ENCODE measurements around the gene MYRIP. TPM values are rescaled to one million over a fixed set of nuclear protein-coding genes. Genes with fewer than 3 reads are reported as not detected.

Gene MYRIP
- total RNA-seq, 2 experiments from 2014 or later = not detected

- no peak overlapping the region for H3K4me3 Mint-ChIP-seq
- H3K27ac Mint-ChIP-seq = no peak overlapping the region
- no peaks in the 10 kb centered on the region for H3K4me1 Mint-ChIP-seq (ENCODE audit: low read depth)
- DNase-seq (no peak), ATAC-seq (no peak)
- no peaks in the 10 kb centered on the region for H3K9me3 Mint-ChIP-seq
- CTCF ChIA-PET = interaction anchor here (1.0 to 3.9 kb wide), 11 partner anchors 9 to 730 kb away, joined by 3 to 21 read pairs (median 8); no protein-coding TSS in a partner anchor
- intact Hi-C loops (cut with micrococcal nuclease) = no loop called here
- no peak for TF ChIP-seq CTCF (IDR thresholded peaks at IDR 0.05)
- POLR2A ChIA-PET = no interaction called here
- no peaks in the 10 kb centered on the region for H3K36me3 Mint-ChIP-seq (ENCODE audit: low read depth)
- no peaks in the 10 kb centered on the region for H3K27me3 Mint-ChIP-seq
Measured at GRCh38 chr3:40178012-40178594, 368.7 kb downstream of the MYRIP start.

GRCh38 chr3:40179016-40179415, 369.6 kb downstream of the MYRIP start:
- ChIA-PET CTCF (interaction anchor here (0.6 to 3.9 kb wide), 20 partner anchors 8 to 731 kb away, joined by 3 to 21 read pairs (median 4); no protein-coding TSS in a partner anchor), POLR2A (interaction anchor here (1.2 kb wide), 1 partner anchor 10 kb away, joined by 3 read pairs; no protein-coding TSS in a partner anchor)
- intact Hi-C loops (cut with micrococcal nuclease) = no loop called here
- Mint-ChIP-seq H3K9me3 (no peaks in the 10 kb centered on the region), H3K27ac (no peak overlapping the region), H3K36me3 (ENCODE audit: low read depth) (no peaks in the 10 kb centered on the region), H3K4me3 (no peak overlapping the region), H3K4me1 (ENCODE audit: low read depth) (no peaks in the 10 kb centered on the region), H3K27me3 (no peaks in the 10 kb centered on the region)
- TF ChIP-seq CTCF (IDR thresholded peaks at IDR 0.05) = peak; percentile 67
- DNase-seq (peak; percentile 83), ATAC-seq (peak; percentile 61)

GRCh38 chr3:40181182-40181581, 371.8 kb downstream of the MYRIP start:
- no peak for ATAC-seq
- no peak for TF ChIP-seq CTCF (IDR thresholded peaks at IDR 0.05)
- Mint-ChIP-seq H3K4me3 (no peak overlapping the region), H3K27me3 (peaks cover 2% of the 10 kb centered on the region), H3K9me3 (no peaks in the 10 kb centered on the region), H3K4me1 (ENCODE audit: low read depth) (peaks cover 2% of the 10 kb centered on the region), H3K36me3 (ENCODE audit: low read depth) (no peaks in the 10 kb centered on the region), H3K27ac (no peak overlapping the region)
- ChIA-PET CTCF (interaction anchor here (1.1 to 2.1 kb wide), 3 partner anchors 10 to 141 kb away, joined by 5 to 9 read pairs (median 6); no protein-coding TSS in a partner anchor), POLR2A (no interaction called here)
- intact Hi-C loops (cut with micrococcal nuclease) = no loop called here
- DNase-seq = no peak

- ChIA-PET POLR2A (no interaction called here), CTCF (no interaction called here)
- peaks cover 2% of the 10 kb centered on the region for H3K27me3 Mint-ChIP-seq
- H3K27ac Mint-ChIP-seq = no peak overlapping the region
- ATAC-seq (no peak), DNase-seq (peak; percentile 16)
- no peak for TF ChIP-seq CTCF (IDR thresholded peaks at IDR 0.05)
- peaks cover 2% of the 10 kb centered on the region for H3K4me1 Mint-ChIP-seq (ENCODE audit: low read depth)
- H3K4me3 Mint-ChIP-seq = no peak overlapping the region
- H3K36me3 Mint-ChIP-seq (ENCODE audit: low read depth) = no peaks in the 10 kb centered on the region
- H3K9me3 Mint-ChIP-seq = no peaks in the 10 kb centered on the region
- intact Hi-C loops (cut with micrococcal nuclease) = no loop called here
Measured at GRCh38 chr3:40185029-40185695, 375.8 kb downstream of the MYRIP start.

- no peaks in the 10 kb centered on the region for H3K36me3 Mint-ChIP-seq (ENCODE audit: low read depth)
- ATAC-seq = no peak
- intact Hi-C loops (cut with micrococcal nuclease) = no loop called here
- H3K4me1 Mint-ChIP-seq (ENCODE audit: low read depth) = peaks cover 2% of the 10 kb centered on the region
- POLR2A ChIA-PET = interaction anchor here (1.0 kb wide), 1 partner anchor 149 kb away, joined by 3 read pairs; no protein-coding TSS in a partner anchor
- no peak overlapping the region for H3K4me3 Mint-ChIP-seq
- no peak for TF ChIP-seq CTCF (IDR thresholded peaks at IDR 0.05)
- H3K9me3 Mint-ChIP-seq = no peaks in the 10 kb centered on the region
- H3K27me3 Mint-ChIP-seq = peaks cover 2% of the 10 kb centered on the region
- no peak for DNase-seq
- CTCF ChIA-PET = interaction anchor here (1.2 to 4.7 kb wide), 3 partner anchors 8 to 131 kb away, joined by 5 to 23 read pairs (median 6); no protein-coding TSS in a partner anchor
- no peak overlapping the region for H3K27ac Mint-ChIP-seq
Measured at GRCh38 chr3:40186508-40186907, 377.1 kb downstream of the MYRIP start.

Measured in activated CD8-positive, alpha-beta T cell treated with anti-CD3 and anti-CD28 coated beads for 36 hours (primary cell).